Karpas-422 (cell line): Measurements from ENCODE around the gene COL15A1. TPM values are rescaled to one million over a fixed set of nuclear protein-coding genes. Genes with fewer than 3 reads are reported as not detected.
"Not testable (repeated sequence)": the region's sequence is repeated elsewhere in the genome, so short reads cannot be mapped to it uniquely, and the experiment has no call there.

Experiments
- DNase-seq: peaks from one replicate; pipeline ENCODE4 v3.0.0-alpha.2; 2015
- H2AFZ ChIP-seq: fragments of 200-600 bp; sonication (generic); 2 replicates; pipeline ENCODE4 v1.6.1; 2014; ENCODE audit warnings: antibody characterized with exemption, low read length, mixed read lengths
- H3K27ac ChIP-seq: fragments of 200-600 bp; sonication (generic); 2 replicates; pipeline ENCODE4 v1.5.1; 2014; ENCODE audit warnings: mild to moderate bottlenecking, low read length, moderate library complexity
- H3K27me3 ChIP-seq: fragments of 200-600 bp; sonication (generic); 2 replicates; pipeline ENCODE4 v1.6.1; 2014; ENCODE audit warnings: low read length, mixed read lengths
- H3K36me3 ChIP-seq: fragments of 200-600 bp; sonication (generic); 2 replicates; pipeline ENCODE4 v1.6.1; 2014; ENCODE audit warnings: low read length, mixed read lengths; ENCODE audit not compliant: insufficient read depth
- H3K4me1 ChIP-seq: fragments of 200-600 bp; sonication (generic); 2 replicates; pipeline ENCODE4 v1.6.1; 2014; ENCODE audit warnings: mild to moderate bottlenecking, low read length, mixed read lengths
- H3K4me2 ChIP-seq: fragments of 200-600 bp; sonication (generic); 2 replicates; pipeline ENCODE4 v1.6.1; 2014; ENCODE audit warnings: low read length, low read depth, mild to moderate bottlenecking; ENCODE audit not compliant: poor library complexity, severe bottlenecking
- H3K4me3 ChIP-seq: fragments of 200-600 bp; sonication (generic); 2 replicates; pipeline ENCODE4 v1.5.1; 2014; ENCODE audit warnings: mild to moderate bottlenecking, antibody characterized with exemption, low read length, mixed read lengths
- H3K79me2 ChIP-seq: fragments of 200-600 bp; sonication (generic); 2 replicates; pipeline ENCODE4 v1.6.1; 2014; ENCODE audit warnings: mild to moderate bottlenecking, low read length, mixed read lengths
- H3K9ac ChIP-seq: fragments of 200-600 bp; sonication (generic); 2 replicates; pipeline ENCODE4 v1.6.0; 2014; ENCODE audit warnings: low read length
- H3K9me2 ChIP-seq: fragments of 200-600 bp; sonication (generic), shearing (Covaris generic); replicated peaks from 2 replicates; pipeline ENCODE4 v1.6.0; 2014; ENCODE audit warnings: mild to moderate bottlenecking, low read length, moderate library complexity; ENCODE audit not compliant: insufficient read depth
- H3K9me3 ChIP-seq: fragments of 300-700, 200-600 bp; sonication (generic); 2 replicates; pipeline ENCODE4 v1.6.1; 2014; ENCODE audit warnings: low read length, mixed read lengths
- H4K20me1 ChIP-seq: fragments of 200-600 bp; sonication (generic); 2 replicates; pipeline ENCODE4 v1.6.1; 2014; ENCODE audit warnings: mild to moderate bottlenecking, antibody characterized with exemption, low read length, low read depth; ENCODE audit not compliant: insufficient read depth
- total RNA-seq: library from RNA; depleted of rRNA; stranded (reverse); fragments of >200 nt; shearing (Covaris generic); gene quantifications from 2 replicates; pipeline ENCODE4 v1.2.3, GENCODE V29; 2014; ENCODE audit warnings: low replicate concordance

COL15A1 gene
- total RNA-seq, 1 experiment from 2014 or later, result 0.93 TPM

- peaks cover 21% of the 10 kb centered on the region for H3K4me1 ChIP-seq
- not testable (repeated sequence) for H3K9ac ChIP-seq
These were observed 41.9 kb upstream of the COL15A1 start for GRCh38 chr9:98901843-98902242.

GRCh38 chr9:98902516-98902915 is 41.2 kb upstream of the COL15A1 start:
- H3K36me3 ChIP-seq, result no peaks in the 10 kb centered on the region
- H3K9ac ChIP-seq, result no peak overlapping the region
- no peak for DNase-seq
- H3K27ac ChIP-seq, result no peak overlapping the region
- H3K79me2 ChIP-seq, result no peaks in the 10 kb centered on the region
- H3K4me3 ChIP-seq, result no peak overlapping the region
- H3K9me3 ChIP-seq, result no peaks in the 10 kb centered on the region
- no peaks in the 10 kb centered on the region for H3K9me2 ChIP-seq
- H3K4me2 ChIP-seq, result no peak overlapping the region
- H2AFZ ChIP-seq, result no peak overlapping the region
- H3K4me1 ChIP-seq, result peaks cover 21% of the 10 kb centered on the region
- H4K20me1 ChIP-seq, result no peaks in the 10 kb centered on the region
- H3K27me3 ChIP-seq, result no peaks in the 10 kb centered on the region

More at GRCh38 chr9:98901843-98902242, 41.9 kb upstream of the COL15A1 start:
- not testable (repeated sequence) for DNase-seq, H3K4me3 ChIP-seq, H2AFZ ChIP-seq, H3K36me3 ChIP-seq, H3K27ac ChIP-seq, H3K79me2 ChIP-seq, H3K27me3 ChIP-seq, H3K4me2 ChIP-seq, H4K20me1 ChIP-seq, H3K9me2 ChIP-seq, H3K9me3 ChIP-seq

GRCh38 chr9:98902925-98903324 is 40.8 kb upstream of the COL15A1 start:
- Histone ChIP-seq H3K4me3 (no peak overlapping the region), H3K9me3 (no peaks in the 10 kb centered on the region), H3K27me3 (no peaks in the 10 kb centered on the region), H3K36me3 (no peaks in the 10 kb centered on the region), H3K79me2 (no peaks in the 10 kb centered on the region), H3K4me1 (peaks cover 20% of the 10 kb centered on the region), H3K9me2 (no peaks in the 10 kb centered on the region), H3K9ac (no peak overlapping the region), H2AFZ (no peak overlapping the region), H3K27ac (no peak overlapping the region), H3K4me2 (no peak overlapping the region), H4K20me1 (no peaks in the 10 kb centered on the region)
- no peak for DNase-seq

- H3K27ac ChIP-seq, result no peak overlapping the region
- peaks cover 9% of the 10 kb centered on the region for H3K4me1 ChIP-seq
- H3K27me3 ChIP-seq, result no peaks in the 10 kb centered on the region
- no peak overlapping the region for H3K9ac ChIP-seq
- H2AFZ ChIP-seq, result no peak overlapping the region
- no peaks in the 10 kb centered on the region for H3K9me2 ChIP-seq
- no peaks in the 10 kb centered on the region for H4K20me1 ChIP-seq
- no peaks in the 10 kb centered on the region for H3K36me3 ChIP-seq
- no peak overlapping the region for H3K4me2 ChIP-seq
- no peaks in the 10 kb centered on the region for H3K9me3 ChIP-seq
- no peak for DNase-seq
- no peak overlapping the region for H3K4me3 ChIP-seq
- no peaks in the 10 kb centered on the region for H3K79me2 ChIP-seq
These were observed 39.7 kb upstream of the COL15A1 start for GRCh38 chr9:98903961-98904411.

- Histone ChIP-seq H4K20me1 (no peaks in the 10 kb centered on the region), H3K9me3 (no peaks in the 10 kb centered on the region), H2AFZ (no peak overlapping the region), H3K4me1 (peaks cover 3% of the 10 kb centered on the region), H3K36me3 (no peaks in the 10 kb centered on the region), H3K79me2 (no peaks in the 10 kb centered on the region), H3K9me2 (no peaks in the 10 kb centered on the region), H3K27me3 (no peaks in the 10 kb centered on the region), H3K4me2 (no peak overlapping the region), H3K4me3 (no peak overlapping the region), H3K27ac (no peak overlapping the region), H3K9ac (no peak overlapping the region)
- DNase-seq, result no peak
These were observed 38.7 kb upstream of the COL15A1 start for GRCh38 chr9:98905015-98905414.

GRCh38 chr9:98906273-98907040 is 37.2 kb upstream of the COL15A1 start:
- no peaks in the 10 kb centered on the region for H3K79me2 ChIP-seq
- H3K9ac ChIP-seq, result no peak overlapping the region
- no peaks in the 10 kb centered on the region for H3K9me3 ChIP-seq
- H3K4me3 ChIP-seq, result no peak overlapping the region
- H4K20me1 ChIP-seq, result no peaks in the 10 kb centered on the region
- peaks cover 11% of the 10 kb centered on the region for H3K4me1 ChIP-seq
- no peak overlapping the region for H2AFZ ChIP-seq
- no peak overlapping the region for H3K4me2 ChIP-seq
- DNase-seq, result no peak
- no peak overlapping the region for H3K27ac ChIP-seq
- no peaks in the 10 kb centered on the region for H3K9me2 ChIP-seq
- no peaks in the 10 kb centered on the region for H3K36me3 ChIP-seq
- H3K27me3 ChIP-seq, result no peaks in the 10 kb centered on the region

GRCh38 chr9:98907055-98907454 is 36.7 kb upstream of the COL15A1 start:
- no peak overlapping the region for H3K4me3 ChIP-seq
- H3K27me3 ChIP-seq, result no peaks in the 10 kb centered on the region
- H3K9me2 ChIP-seq, result no peaks in the 10 kb centered on the region
- H3K27ac ChIP-seq, result no peak overlapping the region
- H3K9me3 ChIP-seq, result no peaks in the 10 kb centered on the region
- H3K4me2 ChIP-seq, result no peak overlapping the region
- no peak for DNase-seq
- no peaks in the 10 kb centered on the region for H3K79me2 ChIP-seq
- no peak overlapping the region for H3K9ac ChIP-seq
- H3K4me1 ChIP-seq, result peaks cover 11% of the 10 kb centered on the region
- H4K20me1 ChIP-seq, result no peaks in the 10 kb centered on the region
- H2AFZ ChIP-seq, result no peak overlapping the region
- no peaks in the 10 kb centered on the region for H3K36me3 ChIP-seq

GRCh38 chr9:98908897-98909634 is 34.6 kb upstream of the COL15A1 start:
- Histone ChIP-seq H3K9me3 (no peaks in the 10 kb centered on the region), H3K27ac (no peak overlapping the region), H3K36me3 (no peaks in the 10 kb centered on the region), H2AFZ (no peak overlapping the region), H3K4me3 (no peak overlapping the region), H3K9ac (no peak overlapping the region), H3K9me2 (no peaks in the 10 kb centered on the region), H3K4me1 (peaks cover 11% of the 10 kb centered on the region), H4K20me1 (no peaks in the 10 kb centered on the region), H3K79me2 (no peaks in the 10 kb centered on the region), H3K27me3 (no peaks in the 10 kb centered on the region), H3K4me2 (no peak overlapping the region)
- no peak for DNase-seq
